PFSK-1 (cell line): Measurements from ENCODE around the gene CYB5D1.

Experiments
- FOXP2 ChIP-seq: optimal IDR thresholded peaks from 2 replicates; pipeline ENCODE3; 2011; ENCODE audit warnings: borderline replicate concordance, control low read depth, inconsistent platforms; ENCODE audit not compliant: insufficient read depth; ENCODE audit errors: extremely low read length, extremely low read depth
- POLR2AphosphoS5 ChIP-seq: IDR thresholded peaks from 2 replicates; pipeline ENCODE4 v1.6.1; 2012; ENCODE audit warnings: low read depth, mild to moderate bottlenecking, control low read depth, low read length, moderate library complexity
- SIN3A ChIP-seq: IDR thresholded peaks from 2 replicates; pipeline ENCODE4 v1.6.1; 2012; ENCODE audit warnings: mild to moderate bottlenecking, low read length, moderate library complexity, borderline replicate concordance; ENCODE audit not compliant: insufficient read depth
- TAF1 ChIP-seq: IDR thresholded peaks from 2 replicates; pipeline ENCODE4 v1.6.1; 2012; ENCODE audit warnings: low read length, control low read depth, borderline replicate concordance; ENCODE audit not compliant: insufficient read depth
- TF ChIP-seq, protein P1 (sequence below), 2 experiments: IDR thresholded peaks; 2 replicates each; pipeline versions ENCODE4 v1.6.1 to v1.8.0; 2011 to 2012; ENCODE audit warnings: low read depth in 2 of 2, low read length in 2 of 2, control low read depth in 1 of 2, inconsistent platforms in 1 of 2, mild to moderate bottlenecking in 1 of 2, moderate library complexity in 1 of 2; ENCODE audit not compliant: insufficient read depth in 1 of 2

Gene CYB5D1

GRCh38 chr17:7848739-7849129 is 9.1 kb upstream of the CYB5D1 start:
- no peak for TF ChIP-seq TAF1
- TF ChIP-seq, protein P1, sequence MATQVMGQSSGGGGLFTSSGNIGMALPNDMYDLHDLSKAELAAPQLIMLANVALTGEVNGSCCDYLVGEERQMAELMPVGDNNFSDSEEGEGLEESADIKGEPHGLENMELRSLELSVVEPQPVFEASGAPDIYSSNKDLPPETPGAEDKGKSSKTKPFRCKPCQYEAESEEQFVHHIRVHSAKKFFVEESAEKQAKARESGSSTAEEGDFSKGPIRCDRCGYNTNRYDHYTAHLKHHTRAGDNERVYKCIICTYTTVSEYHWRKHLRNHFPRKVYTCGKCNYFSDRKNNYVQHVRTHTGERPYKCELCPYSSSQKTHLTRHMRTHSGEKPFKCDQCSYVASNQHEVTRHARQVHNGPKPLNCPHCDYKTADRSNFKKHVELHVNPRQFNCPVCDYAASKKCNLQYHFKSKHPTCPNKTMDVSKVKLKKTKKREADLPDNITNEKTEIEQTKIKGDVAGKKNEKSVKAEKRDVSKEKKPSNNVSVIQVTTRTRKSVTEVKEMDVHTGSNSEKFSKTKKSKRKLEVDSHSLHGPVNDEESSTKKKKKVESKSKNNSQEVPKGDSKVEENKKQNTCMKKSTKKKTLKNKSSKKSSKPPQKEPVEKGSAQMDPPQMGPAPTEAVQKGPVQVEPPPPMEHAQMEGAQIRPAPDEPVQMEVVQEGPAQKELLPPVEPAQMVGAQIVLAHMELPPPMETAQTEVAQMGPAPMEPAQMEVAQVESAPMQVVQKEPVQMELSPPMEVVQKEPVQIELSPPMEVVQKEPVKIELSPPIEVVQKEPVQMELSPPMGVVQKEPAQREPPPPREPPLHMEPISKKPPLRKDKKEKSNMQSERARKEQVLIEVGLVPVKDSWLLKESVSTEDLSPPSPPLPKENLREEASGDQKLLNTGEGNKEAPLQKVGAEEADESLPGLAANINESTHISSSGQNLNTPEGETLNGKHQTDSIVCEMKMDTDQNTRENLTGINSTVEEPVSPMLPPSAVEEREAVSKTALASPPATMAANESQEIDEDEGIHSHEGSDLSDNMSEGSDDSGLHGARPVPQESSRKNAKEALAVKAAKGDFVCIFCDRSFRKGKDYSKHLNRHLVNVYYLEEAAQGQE (IDR thresholded peaks at IDR 0.05; ENCODE audit: insufficient read depth in 1 of 2, low read depth in 2 of 2, low read length in 2 of 2) = no peak
- no peak for TF ChIP-seq SIN3A
- no peak for TF ChIP-seq POLR2AphosphoS5

DNA sequence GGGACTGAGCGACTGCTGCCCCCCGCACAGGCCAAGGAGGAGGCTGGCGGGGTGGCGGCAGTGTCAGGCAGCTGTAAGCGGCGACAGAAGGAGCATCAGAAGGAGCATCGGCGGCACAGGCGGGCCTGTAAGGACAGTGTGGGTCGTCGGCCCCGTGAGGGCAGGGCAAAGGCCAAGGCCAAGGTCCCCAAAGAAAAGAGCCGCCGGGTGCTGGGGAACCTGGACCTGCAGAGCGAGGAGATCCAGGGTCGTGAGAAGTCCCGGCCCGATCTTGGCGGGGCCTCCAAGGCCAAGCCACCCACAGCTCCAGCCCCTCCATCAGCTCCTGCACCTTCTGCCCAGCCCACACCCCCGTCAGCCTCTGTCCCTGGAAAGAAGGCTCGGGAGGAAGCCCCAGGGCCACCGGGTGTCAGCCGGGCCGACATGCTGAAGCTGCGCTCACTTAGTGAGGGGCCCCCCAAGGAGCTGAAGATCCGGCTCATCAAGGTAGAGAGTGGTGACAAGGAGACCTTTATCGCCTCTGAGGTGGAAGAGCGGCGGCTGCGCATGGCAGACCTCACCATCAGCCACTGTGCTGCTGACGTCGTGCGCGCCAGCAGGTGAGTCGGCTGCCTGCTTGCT is 8.6 kb upstream of the CYB5D1 start:
- 0 out of 2 replicates have a peak, but pooled peaks have one; percentile 11 for TF ChIP-seq POLR2AphosphoS5
- TF ChIP-seq FOXP2 = no peak

- no peak for TF ChIP-seq POLR2AphosphoS5
- no peak for TF ChIP-seq FOXP2
- no peak for TF ChIP-seq SIN3A
- no peak for TF ChIP-seq TAF1
These were observed 7.9 kb upstream of the CYB5D1 start for GRCh38 chr17:7849751-7850504.

DNA sequence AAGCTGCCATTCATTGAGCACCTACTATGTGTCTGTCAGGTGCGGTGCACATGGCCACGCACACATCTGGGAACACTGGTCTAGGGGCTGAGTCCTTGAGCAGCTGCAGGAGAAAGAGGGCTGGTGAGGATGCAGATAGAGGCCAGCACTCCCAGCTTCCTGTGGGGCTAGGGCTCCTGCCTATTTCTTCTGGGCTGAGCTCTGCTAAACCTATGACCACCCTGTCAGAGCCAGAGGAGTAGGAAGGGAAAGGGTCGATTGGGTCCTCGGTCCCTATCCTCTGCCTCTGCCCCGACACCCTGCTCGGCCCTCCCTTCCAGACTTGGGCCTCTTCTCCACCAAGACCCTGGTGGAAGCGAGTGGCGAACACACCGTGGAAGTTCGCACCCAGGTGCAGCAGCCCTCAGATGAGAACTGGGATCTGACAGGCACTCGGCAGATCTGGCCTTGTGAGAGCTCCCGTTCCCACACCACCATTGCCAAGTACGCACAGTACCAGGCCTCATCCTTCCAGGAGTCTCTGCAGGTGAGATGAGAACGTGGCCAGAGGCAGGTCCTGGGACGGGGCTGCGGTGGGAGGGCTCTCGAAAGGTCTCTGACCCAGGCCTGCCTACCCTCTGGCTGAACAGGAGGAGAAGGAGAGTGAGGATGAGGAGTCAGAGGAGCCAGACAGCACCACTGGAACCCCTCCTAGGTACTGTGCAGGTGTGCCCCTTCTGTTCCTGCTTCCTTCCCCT is 6.9 kb upstream of the CYB5D1 start:
- TF ChIP-seq FOXP2 (no peak), SIN3A (no peak), TAF1 (no peak), POLR2AphosphoS5 (no peak)
- TF ChIP-seq, protein P1 (IDR thresholded peaks at IDR 0.05; ENCODE audit: insufficient read depth in 1 of 2, low read depth in 2 of 2, low read length in 2 of 2) = no peak

GRCh38 chr17:7851438-7852261 is 6.2 kb upstream of the CYB5D1 start:
- TF ChIP-seq SIN3A = no peak; the same call in 1 of the 2 replicates
- TF ChIP-seq, protein P1 (IDR thresholded peaks at IDR 0.05; ENCODE audit: insufficient read depth in 1 of 2, low read depth in 2 of 2, low read length in 2 of 2) = no peak
- peak; percentile 75 for TF ChIP-seq POLR2AphosphoS5
- no peak for TF ChIP-seq TAF1
- no peak for TF ChIP-seq FOXP2
